Erythroblast (primary cell): Measurements from ENCODE around the gene POLDIP3.
"Not testable (repeated sequence)": the region's sequence is repeated elsewhere in the genome, so short reads cannot be mapped to it uniquely, and the experiment has no call there.

ENCODE experiments used
- GATA1 ChIP-seq: IDR thresholded peaks from 2 replicates; pipeline ENCODE4 v1.6.1; 2011; ENCODE audit warnings: low read depth, mild to moderate bottlenecking, control low read depth, low read length, moderate library complexity
- POLR2A ChIP-seq: IDR thresholded peaks from 2 replicates; pipeline ENCODE4 v1.6.1; 2011; ENCODE audit warnings: mild to moderate bottlenecking, low read length

DNA sequence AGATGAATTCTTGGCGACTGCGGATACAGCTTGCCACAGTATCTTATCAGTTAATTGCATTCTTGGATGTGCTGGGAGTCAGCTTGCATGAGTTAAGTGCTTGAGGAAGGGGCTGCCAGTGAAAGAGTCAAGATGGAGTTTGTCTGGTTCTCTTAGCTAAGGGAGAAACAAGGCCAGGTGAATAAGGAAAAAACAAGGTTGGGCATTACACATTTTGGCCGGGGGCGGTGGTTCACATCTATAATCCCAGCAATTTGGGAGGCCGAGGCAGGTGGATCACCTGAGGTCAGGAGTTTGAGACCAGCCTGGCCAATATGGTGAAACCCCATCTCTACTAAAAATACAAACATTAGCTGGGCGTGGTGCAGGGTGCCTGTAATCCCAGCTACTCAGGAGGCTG lies 66.6 kb downstream of the POLDIP3 start:
- not testable (repeated sequence) for TF ChIP-seq POLR2A, GATA1
